TTC549 (cell line): Measurements from ENCODE around the gene SYT3.

Experiments used
- FAIRE-seq: peaks from 2 replicates; lab custom pipeline; 2012; peaks lifted over from hg19 to GRCh38; lab: Jason Lieb, UNC

Gene SYT3

GRCh38 chr19:50661766-50662650 is 22.3 kb upstream of the SYT3 start:
- no peak for FAIRE-seq

- FAIRE-seq: no peak
Observed at GRCh38 chr19:50661023-50661422, 21.3 kb upstream of the SYT3 start.

DNA sequence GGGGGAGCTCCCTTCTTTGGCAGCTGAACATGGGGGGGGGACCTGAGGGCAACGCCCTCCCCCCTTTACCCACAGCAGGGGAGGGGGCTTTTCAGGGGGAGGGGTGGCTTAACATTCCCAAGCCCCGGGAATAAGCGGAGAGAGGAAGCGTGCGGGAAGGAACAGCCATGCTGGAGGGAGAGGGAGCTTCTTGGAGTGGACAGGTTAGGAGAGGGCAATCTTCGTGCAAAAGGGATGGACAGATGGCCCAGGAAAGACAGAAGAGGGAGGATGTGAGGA is 20.3 kb upstream of the SYT3 start:
- no peak for FAIRE-seq

DNA sequence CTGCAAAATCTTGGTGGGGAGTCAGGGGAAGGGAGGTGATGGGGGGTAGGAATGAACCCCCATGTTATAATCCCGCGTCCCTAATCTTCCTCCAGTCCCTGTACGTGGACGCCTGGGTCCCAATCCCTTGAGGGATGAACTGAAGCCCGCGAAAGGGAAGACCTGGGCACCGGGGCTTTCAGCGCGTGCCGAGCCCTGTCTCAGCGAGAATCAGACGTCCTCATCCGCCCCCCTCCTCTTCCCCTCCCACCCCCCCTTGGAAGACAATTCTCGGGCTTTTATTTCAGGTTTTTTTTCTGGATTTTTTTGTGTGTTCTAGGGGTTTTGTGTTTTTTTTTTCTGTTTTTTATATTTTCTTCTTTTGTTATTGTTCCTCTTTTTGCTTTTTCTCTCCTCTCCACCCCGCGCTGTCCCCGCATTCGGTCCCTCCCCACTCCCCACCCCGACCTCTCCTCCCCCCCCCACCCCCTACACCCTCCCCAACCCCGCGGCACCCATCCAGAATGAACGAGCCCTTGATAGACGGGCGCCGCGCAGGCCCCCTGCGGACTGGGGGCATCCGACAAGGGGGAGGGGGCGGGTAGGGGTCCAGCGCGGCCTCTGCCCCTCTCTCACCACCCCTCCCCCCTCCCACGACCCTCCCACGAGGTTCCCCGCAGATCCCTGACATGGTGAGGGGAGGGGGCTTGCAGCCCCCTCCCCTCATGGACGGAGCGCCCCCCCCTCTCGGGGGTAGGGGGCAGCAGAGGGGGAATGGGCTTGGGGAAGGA is 19.8 kb upstream of the SYT3 start:
- no peak for FAIRE-seq

GRCh38 chr19:50658441-50659317 is 19.0 kb upstream of the SYT3 start:
- FAIRE-seq: no peak

DNA sequence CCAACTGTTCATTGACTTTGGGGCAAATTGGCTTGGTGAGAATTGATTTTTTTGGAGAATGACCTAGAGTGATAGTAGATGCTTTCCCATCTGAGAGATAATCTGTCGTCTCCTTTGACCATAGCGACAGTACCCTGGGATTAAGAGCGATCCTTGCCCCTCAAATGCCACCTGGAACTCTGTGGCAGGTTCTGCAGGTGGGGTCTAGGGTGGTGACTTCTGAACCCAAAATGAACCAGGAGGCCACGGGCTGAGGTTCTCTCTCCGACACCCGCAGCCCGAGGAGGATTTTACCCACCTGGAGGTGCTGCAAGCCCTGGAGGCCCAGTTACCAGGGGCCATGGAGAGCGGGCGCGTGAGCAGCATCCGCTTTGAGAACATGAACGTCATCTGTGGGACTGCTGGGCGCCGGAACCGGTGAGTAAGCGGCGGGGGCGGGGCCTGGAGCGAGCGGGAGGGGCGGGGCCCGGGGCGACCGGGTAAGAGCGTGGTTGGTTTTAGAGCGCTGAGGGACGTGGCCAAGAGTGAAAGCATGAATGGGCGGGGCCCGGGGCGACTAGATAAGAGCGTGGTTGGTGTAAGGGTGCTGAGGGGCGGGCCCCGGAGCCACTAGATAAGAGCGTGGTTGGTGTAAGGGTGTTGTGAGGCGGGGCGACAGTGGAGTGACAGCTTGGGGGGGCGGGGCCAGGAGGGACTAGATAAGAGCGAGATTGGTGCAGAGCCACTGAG is 18.2 kb upstream of the SYT3 start:
- FAIRE-seq: peak; percentile 96

DNA sequence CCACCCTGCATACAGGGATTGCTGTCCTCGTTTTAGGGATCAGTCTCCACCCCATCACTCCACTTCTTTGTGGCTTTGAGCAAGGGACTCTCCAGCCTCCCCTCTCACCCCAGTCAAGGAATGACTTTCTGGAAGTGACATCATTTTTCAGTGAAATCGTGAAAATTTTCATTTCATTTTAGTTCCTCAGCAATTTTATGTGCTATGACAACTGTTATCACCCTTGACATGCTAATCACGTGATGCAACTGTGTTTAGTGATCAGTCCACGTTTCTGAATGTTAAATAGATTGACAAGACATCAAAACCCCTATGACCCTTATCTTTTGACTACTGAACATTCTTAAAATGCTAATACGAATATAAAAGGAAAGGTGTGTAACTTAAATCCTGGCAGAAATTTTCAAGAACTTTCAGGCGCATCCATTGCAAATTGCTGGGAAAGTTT is 17.6 kb upstream of the SYT3 start:
- no peak for FAIRE-seq

- no peak for FAIRE-seq
Observed at GRCh38 chr19:50654882-50655281, 15.2 kb upstream of the SYT3 start.

DNA sequence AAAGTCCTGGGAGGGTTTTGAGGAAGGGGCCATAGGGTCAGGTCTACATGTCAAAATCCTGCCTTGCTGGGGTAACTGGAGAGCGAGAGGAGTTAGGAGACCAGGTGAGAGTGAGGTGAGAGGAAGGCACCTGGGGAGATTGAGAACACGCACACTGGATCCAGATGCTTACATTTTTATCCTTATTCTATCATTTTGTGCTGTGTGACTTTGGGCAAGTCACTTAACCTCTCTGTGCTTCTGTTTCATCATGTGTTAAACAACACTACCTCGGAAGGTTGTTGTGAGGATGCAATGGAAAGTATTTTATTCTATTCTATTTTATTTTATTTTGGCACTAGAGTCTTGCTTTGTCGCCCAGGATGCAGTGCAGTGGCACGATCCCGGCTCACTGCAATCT is 13.0 kb upstream of the SYT3 start:
- FAIRE-seq: no peak

- FAIRE-seq: no peak
Observed at GRCh38 chr19:50651174-50651573, 11.5 kb upstream of the SYT3 start.

- FAIRE-seq: no peak
Observed at GRCh38 chr19:50649433-50650391, 10.0 kb upstream of the SYT3 start, which contains the start of gene C19orf81. TSS of gene C19orf81 (plus strand) at chr19:50649445. CDS start at chr19:50649445, 0 bp downstream.

- no peak for FAIRE-seq
Observed at GRCh38 chr19:50648659-50649058, 9.0 kb upstream of the SYT3 start.

- no peak for FAIRE-seq
Observed at GRCh38 chr19:50647879-50648615, 8.4 kb upstream of the SYT3 start.

GRCh38 chr19:50646074-50646807 is 6.6 kb upstream of the SYT3 start:
- no peak for FAIRE-seq

- no peak for FAIRE-seq
Observed at GRCh38 chr19:50645107-50645506, 5.4 kb upstream of the SYT3 start.

DNA sequence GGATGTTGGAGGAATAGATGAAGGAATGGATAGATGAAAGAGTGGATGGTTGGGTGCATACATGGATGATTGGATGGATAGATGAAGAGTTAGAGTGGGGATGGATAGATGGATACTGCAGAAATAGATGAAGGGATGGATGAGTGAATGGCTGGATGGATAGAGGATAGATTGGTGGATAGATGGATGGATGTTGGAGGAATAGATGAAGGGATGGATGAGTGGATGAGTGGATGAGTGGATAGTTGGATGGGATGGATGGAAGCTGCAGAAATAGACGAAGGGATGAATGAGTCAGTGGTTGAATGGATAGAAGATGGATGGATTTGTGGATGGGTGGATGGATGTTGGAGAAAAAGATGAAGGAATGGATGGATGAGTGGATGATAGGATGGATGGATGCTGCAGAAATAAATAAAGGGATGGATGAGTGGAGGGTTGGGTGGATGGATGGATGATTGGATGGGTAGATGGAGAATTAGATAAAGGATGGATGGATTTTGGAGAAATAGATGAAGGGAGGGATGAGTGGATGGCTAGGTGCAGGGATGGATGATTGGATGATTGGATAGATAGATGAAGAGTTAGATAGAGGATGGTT is 4.7 kb upstream of the SYT3 start:
- no peak for FAIRE-seq

DNA sequence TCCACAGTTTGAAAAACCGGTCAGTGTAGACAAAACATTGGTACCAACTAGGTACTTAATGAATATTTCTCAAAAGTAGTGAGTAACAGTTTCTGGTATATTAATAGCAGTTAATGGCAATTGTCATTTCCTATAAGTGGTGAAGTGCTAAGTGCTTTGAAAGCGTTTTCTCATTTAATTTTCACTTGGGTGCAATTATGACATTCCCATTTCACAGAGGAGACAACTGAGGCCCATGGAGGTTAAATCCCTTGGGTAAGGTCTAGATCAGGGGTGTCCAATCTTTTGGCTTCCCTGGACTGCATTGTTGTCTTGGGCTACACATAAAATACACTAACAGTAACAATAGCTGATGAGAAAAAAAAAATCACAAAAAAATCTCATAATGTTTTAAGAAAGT is 687 bp upstream of the SYT3 start:
- FAIRE-seq: no peak

GRCh38 chr19:50638600-50638999 is 1.1 kb downstream of the SYT3 start:
- FAIRE-seq: no peak
